ENCODE results near the gene ADAMTSL1.

- TF ChIP-seq CTCF (IDR thresholded peaks at IDR 0.05; ENCODE audit: insufficient read depth, low read length, poor library complexity, severe bottlenecking) (no peak), EZH2phosphoT487 (conservative IDR thresholded peaks at IDR 0.05; ENCODE audit: low read length) (no peak)
Observed at GRCh38 chr9:18793122-18793521, 319.2 kb downstream of the ADAMTSL1 start.

All from SU-DHL-6 (cell line).